Loucy (cell line): Measurements from ENCODE around the gene KCNMA1.

Experiments used
- H2AFZ ChIP-seq: fragments of 200-600 bp; sonication (generic); 2 replicates; pipeline ENCODE4 v1.6.0; 2016; ENCODE audit warnings: antibody characterized with exemption, mild to moderate bottlenecking, low read length, moderate library complexity
- H3F3A ChIP-seq: fragments of 200-600 bp; 2 replicates; pipeline ENCODE4 v1.6.0; 2016; ENCODE audit warnings: antibody characterized with exemption, low read depth, mild to moderate bottlenecking
- H3K27me3 ChIP-seq: fragments of 200-600 bp; sonication (generic); 2 replicates; pipeline ENCODE4 v1.6.1; 2014; ENCODE audit warnings: low read length, mild to moderate bottlenecking; ENCODE audit not compliant: insufficient read depth, poor library complexity, severe bottlenecking
- H3K36me3 ChIP-seq: fragments of 200-600 bp; sonication (generic); 2 replicates; pipeline ENCODE4 v1.6.1; 2016; ENCODE audit warnings: low read length; ENCODE audit not compliant: insufficient read depth
- H3K4me1 ChIP-seq: fragments of 200-600 bp; sonication (generic); 2 replicates; pipeline ENCODE4 v1.5.1; 2014; ENCODE audit warnings: low read length, mild to moderate bottlenecking; ENCODE audit not compliant: insufficient read depth, poor library complexity, severe bottlenecking
- H3K4me2 ChIP-seq: fragments of 200-600 bp; sonication (generic); 2 replicates; pipeline ENCODE4 v1.6.0; 2014; ENCODE audit warnings: antibody characterized with exemption, low read length, low read depth, mild to moderate bottlenecking; ENCODE audit not compliant: poor library complexity, severe bottlenecking
- H3K4me3 ChIP-seq: fragments of 200-600 bp; sonication (generic); 2 replicates; pipeline ENCODE4 v1.5.1; 2014; ENCODE audit warnings: low read length, mild to moderate bottlenecking, mixed read lengths; ENCODE audit not compliant: poor library complexity, severe bottlenecking
- H3K79me2 ChIP-seq: fragments of 200-600 bp; sonication (generic); 2 replicates; pipeline ENCODE4 v1.6.1; 2014; ENCODE audit warnings: low read length; ENCODE audit not compliant: insufficient read depth
- H3K9ac ChIP-seq: fragments of 200-600 bp; sonication (generic); 2 replicates; pipeline ENCODE4 v1.6.0; 2014; ENCODE audit warnings: mild to moderate bottlenecking, low read depth, low read length, moderate library complexity; ENCODE audit not compliant: poor library complexity, severe bottlenecking
- H3K9me2 ChIP-seq: fragments of 200-600 bp; sonication (generic); replicated peaks from 2 replicates; pipeline ENCODE4 v1.6.1; 2016; ENCODE audit warnings: low read depth, low read length, mixed read lengths
- H3K9me3 ChIP-seq: fragments of 200-600 bp; sonication (generic); 2 replicates; pipeline ENCODE4 v1.6.1; 2014; ENCODE audit warnings: mild to moderate bottlenecking, antibody characterized with exemption, low read length, low read depth; ENCODE audit not compliant: insufficient read depth
- H4K20me1 ChIP-seq: fragments of 200-600 bp; sonication (generic); 2 replicates; pipeline ENCODE4 v1.6.0; 2014; ENCODE audit warnings: antibody characterized with exemption, low read length, mild to moderate bottlenecking; ENCODE audit not compliant: insufficient read depth, poor library complexity, severe bottlenecking
- EZH2phosphoT487 ChIP-seq: fragments of 200-600 bp; IDR thresholded peaks from 2 replicates; pipeline ENCODE4 v1.6.1; 2018; ENCODE audit warnings: antibody characterized with exemption, mild to moderate bottlenecking, moderate library complexity, borderline replicate concordance
- TF ChIP-seq, protein P1 (sequence below): fragments of 200-600 bp; sonication (generic); conservative IDR thresholded peaks from 2 replicates; pipeline ENCODE4 v1.5.1; 2014; ENCODE audit warnings: mild to moderate bottlenecking, antibody characterized with exemption, low read length

The KCNMA1 gene

DNA sequence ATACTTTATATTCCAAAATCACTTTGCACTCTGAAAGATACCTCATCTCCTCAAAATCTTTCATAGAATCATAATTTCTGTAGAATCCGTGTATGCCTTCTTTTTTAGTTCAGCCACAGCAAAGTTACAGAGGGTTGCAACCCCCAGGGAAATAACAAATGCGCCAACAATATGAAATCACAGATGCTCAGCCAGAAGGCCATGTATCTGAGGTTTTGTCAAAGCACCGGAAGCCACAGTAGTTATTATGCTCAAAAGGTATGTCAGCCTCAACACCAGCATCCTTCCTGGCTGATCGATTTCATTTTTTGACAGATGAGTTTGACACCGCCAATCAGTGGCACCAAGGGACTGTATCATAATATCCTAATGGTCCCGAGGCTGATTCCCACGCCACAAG, 204.1 kb downstream of the KCNMA1 start:
- Histone ChIP-seq H3K9me2 (no peaks in the 10 kb centered on the region), H3K4me2 (no peak overlapping the region), H3K4me1 (no peaks in the 10 kb centered on the region), H3K36me3 (no peaks in the 10 kb centered on the region), H3K27me3 (peaks cover 10% of the 10 kb centered on the region), H3K9ac (no peak overlapping the region), H4K20me1 (no peaks in the 10 kb centered on the region), H3K9me3 (no peaks in the 10 kb centered on the region), H3F3A (no peaks in the 10 kb centered on the region), H3K79me2 (no peaks in the 10 kb centered on the region), H2AFZ (no peak overlapping the region), H3K4me3 (no peak overlapping the region)
- TF ChIP-seq, protein P1, sequence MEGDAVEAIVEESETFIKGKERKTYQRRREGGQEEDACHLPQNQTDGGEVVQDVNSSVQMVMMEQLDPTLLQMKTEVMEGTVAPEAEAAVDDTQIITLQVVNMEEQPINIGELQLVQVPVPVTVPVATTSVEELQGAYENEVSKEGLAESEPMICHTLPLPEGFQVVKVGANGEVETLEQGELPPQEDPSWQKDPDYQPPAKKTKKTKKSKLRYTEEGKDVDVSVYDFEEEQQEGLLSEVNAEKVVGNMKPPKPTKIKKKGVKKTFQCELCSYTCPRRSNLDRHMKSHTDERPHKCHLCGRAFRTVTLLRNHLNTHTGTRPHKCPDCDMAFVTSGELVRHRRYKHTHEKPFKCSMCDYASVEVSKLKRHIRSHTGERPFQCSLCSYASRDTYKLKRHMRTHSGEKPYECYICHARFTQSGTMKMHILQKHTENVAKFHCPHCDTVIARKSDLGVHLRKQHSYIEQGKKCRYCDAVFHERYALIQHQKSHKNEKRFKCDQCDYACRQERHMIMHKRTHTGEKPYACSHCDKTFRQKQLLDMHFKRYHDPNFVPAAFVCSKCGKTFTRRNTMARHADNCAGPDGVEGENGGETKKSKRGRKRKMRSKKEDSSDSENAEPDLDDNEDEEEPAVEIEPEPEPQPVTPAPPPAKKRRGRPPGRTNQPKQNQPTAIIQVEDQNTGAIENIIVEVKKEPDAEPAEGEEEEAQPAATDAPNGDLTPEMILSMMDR, result no peak
- TF ChIP-seq EZH2phosphoT487, result no peak

DNA sequence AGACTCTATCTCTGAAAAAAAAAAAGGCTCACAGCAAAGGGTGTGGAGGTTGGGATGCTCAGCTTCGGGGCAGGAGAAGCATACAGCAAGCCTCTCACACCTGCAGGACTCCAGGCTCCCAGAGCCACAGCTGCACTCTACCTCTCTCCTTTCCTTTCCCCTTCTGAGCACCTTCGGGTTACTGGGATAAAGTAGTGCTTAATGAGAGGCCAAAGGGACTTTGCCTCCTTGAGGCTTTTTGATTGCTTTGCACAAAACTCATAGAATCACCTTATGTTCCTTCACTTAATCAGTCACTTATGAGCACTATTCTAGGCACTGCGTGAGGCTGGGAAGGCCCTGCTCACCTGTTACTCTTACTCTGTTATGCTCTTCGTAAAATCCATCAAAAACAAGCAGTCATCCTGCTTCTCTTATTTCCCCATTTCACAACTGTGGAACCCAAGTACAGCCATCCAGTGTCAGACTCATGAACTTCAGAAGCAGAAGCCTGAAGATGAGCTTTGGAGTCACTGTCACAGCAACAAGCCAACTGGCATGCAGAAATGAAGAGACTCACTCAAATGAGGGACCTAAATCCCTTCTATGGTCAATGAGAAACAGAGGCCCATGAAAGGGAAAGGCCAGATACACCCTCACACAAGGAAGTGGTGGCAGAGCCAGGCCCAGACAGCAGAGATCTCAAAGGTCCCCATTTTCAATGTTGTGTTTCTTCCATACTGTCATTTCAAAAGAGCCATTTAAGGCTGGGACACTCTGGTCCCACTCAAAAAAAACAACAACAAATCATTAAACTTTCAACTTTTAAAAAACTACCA, 205.4 kb downstream of the KCNMA1 start:
- Histone ChIP-seq H3K27me3 (peaks cover 10% of the 10 kb centered on the region), H3F3A (no peaks in the 10 kb centered on the region), H3K9me2 (no peaks in the 10 kb centered on the region), H3K9me3 (no peaks in the 10 kb centered on the region), H2AFZ (no peak overlapping the region), H3K4me1 (no peaks in the 10 kb centered on the region), H3K4me2 (no peak overlapping the region), H3K9ac (no peak overlapping the region), H3K36me3 (no peaks in the 10 kb centered on the region), H3K79me2 (no peaks in the 10 kb centered on the region), H4K20me1 (no peaks in the 10 kb centered on the region), H3K4me3 (no peak overlapping the region)
- no peak for TF ChIP-seq EZH2phosphoT487
- TF ChIP-seq, protein P1, result no peak

DNA sequence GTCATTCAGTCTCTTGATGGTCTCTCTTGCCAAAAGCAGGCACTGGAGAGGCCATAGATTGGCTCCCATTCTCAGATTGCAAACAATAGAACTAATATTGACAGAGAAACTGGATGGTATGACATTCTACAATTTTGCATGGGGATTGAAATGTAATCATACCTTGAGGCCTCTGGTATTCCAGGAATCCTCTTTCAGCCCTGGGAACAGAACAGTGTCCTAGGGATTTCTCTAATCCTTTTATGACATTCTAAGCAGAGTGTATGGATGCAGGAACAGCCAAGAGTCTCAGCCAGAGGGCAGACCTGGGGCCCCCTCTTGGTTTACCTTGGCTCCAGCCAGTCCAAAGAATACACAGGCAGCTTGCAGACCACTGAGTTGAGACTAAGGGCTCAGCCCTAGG, 206.4 kb downstream of the KCNMA1 start:
- Histone ChIP-seq H3K9me2 (no peaks in the 10 kb centered on the region), H3F3A (no peaks in the 10 kb centered on the region), H3K79me2 (no peaks in the 10 kb centered on the region), H3K36me3 (no peaks in the 10 kb centered on the region), H3K4me1 (no peaks in the 10 kb centered on the region), H3K27me3 (peaks cover 10% of the 10 kb centered on the region), H3K9ac (no peak overlapping the region), H3K4me2 (no peak overlapping the region), H4K20me1 (no peaks in the 10 kb centered on the region), H2AFZ (no peak overlapping the region), H3K4me3 (no peak overlapping the region), H3K9me3 (no peaks in the 10 kb centered on the region)
- TF ChIP-seq, protein P1, result no peak
- no peak for TF ChIP-seq EZH2phosphoT487
